Activated CD8-positive, alpha-beta T cell treated with anti-CD3 and anti-CD28 coated beads for 36 hours (primary cell): ENCODE measurements around the gene E2F4. TPM values are rescaled to one million over a fixed set of nuclear protein-coding genes. Genes with fewer than 3 reads are reported as not detected.

Experiments used
- ATAC-seq: fragments of 200-7000 bp; cut with Tn5 transposase; one replicate; pipeline ENCODE4 v1.10.0; 2021; ENCODE audit warnings: mild to moderate bottlenecking, moderate library complexity
- CTCF ChIA-PET: fragments of 350-600 bp; sonication (Branson Sonifier 250); formaldehyde crosslinking; loops from one replicate; lab custom pipeline; 2021; ENCODE audit warnings: antibody characterized with exemption; lab: Charles Lee
- POLR2A ChIA-PET: fragments of 350-600 bp; sonication (Branson Sonifier 250); formaldehyde crosslinking; loops from one replicate; lab custom pipeline; 2021; ENCODE audit warnings: antibody characterized with exemption; lab: Charles Lee
- DNase-seq: peaks from one replicate; pipeline ENCODE4 v3.0.0-alpha.2; 2020
- H3K27ac Mint-ChIP-seq: one replicate; pipeline ENCODE4 v1.8.0; 2021; ENCODE audit warnings: mild to moderate bottlenecking, mixed read lengths
- H3K27me3 Mint-ChIP-seq: one replicate; pipeline ENCODE4 v1.8.0; 2021; ENCODE audit warnings: mixed read lengths
- H3K36me3 Mint-ChIP-seq: one replicate; pipeline ENCODE4 v1.8.0; 2021; ENCODE audit warnings: low read depth, mixed read lengths
- H3K4me1 Mint-ChIP-seq: one replicate; pipeline ENCODE4 v1.8.0; 2021; ENCODE audit warnings: low read depth, mixed read lengths
- H3K4me3 Mint-ChIP-seq: one replicate; pipeline ENCODE4 v1.8.0; 2021; ENCODE audit warnings: mild to moderate bottlenecking, moderate library complexity, mixed read lengths
- H3K9me3 Mint-ChIP-seq: one replicate; pipeline ENCODE4 v1.8.0; 2021; ENCODE audit warnings: mixed read lengths
- intact Hi-C: fragments of 100-400 bp; cut with micrococcal nuclease; formaldehyde crosslinking; loops from one replicate; pipeline ENCODE4 v1.10.0; 2022
- total RNA-seq, 2 experiments: library from RNA; stranded (reverse); gene quantifications; one replicate each; pipeline ENCODE4 v1.2.3, GENCODE V29; 2021
- TF ChIP-seq, protein P1 (sequence below): fragments of 200-600 bp; IDR thresholded peaks from one replicate; pipeline ENCODE4 v1.8.0; 2022; ENCODE audit warnings: antibody characterized with exemption, mild to moderate bottlenecking

E2F4 gene
- total RNA-seq, 2 experiments from 2014 or later = 104 to 105 TPM

DNA sequence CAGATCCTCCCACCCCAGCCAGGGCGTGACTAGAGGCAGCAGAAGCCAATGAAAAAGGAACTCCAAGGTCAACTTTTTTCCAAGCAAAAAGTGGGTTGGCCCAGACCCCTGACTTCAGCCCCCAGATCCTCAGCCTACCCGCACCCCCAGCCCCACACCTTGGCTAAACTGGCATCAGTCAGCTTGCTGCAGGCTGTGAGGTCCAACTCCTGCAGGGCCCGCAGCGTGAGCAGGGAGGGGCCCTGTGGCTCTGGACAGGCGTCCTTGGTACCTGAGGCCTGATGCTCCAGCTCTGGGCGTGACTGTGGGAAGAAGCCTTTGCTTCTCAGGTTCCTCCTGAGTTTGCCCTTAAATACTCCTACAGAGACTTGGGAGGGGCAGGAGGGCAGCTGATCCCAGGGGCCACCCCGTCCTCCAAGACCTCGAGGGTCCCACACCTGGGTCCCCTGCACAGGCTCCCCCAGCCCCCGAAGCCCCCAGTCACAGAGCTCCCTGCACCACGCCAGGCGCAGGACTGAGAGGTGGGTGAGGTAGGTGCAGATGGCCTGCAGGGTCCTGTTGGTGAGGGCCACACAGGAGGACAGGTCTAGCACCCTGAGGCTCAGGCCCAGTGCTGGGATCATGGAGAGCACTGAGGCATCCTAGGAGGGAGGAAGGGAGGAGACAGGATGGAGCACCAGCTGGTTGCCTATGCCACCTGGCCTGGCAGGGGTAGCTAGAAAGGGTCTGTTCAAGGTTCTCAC, 16.4 kb downstream of the E2F4 start:
- ChIA-PET CTCF (interaction anchor here (0.7 to 1.8 kb wide), 4 partner anchors 14 to 21 kb away, joined by 3 to 5 read pairs (median 3); partner anchors contain the start of gene TMEM208), POLR2A (interaction anchor here (0.7 to 3.0 kb wide), 9 partner anchors 11 to 182 kb away, joined by 3 to 10 read pairs (median 4); partner anchors contain the start of genes E2F4 and TMEM208)
- intact Hi-C loops = no loop called here
- peaks cover 2% of the 10 kb centered on the region for H3K36me3 Mint-ChIP-seq
- no peaks in the 10 kb centered on the region for H3K4me1 Mint-ChIP-seq
- H3K4me3 Mint-ChIP-seq = no peak overlapping the region
- no peak overlapping the region for H3K27ac Mint-ChIP-seq
- TF ChIP-seq, protein P1, sequence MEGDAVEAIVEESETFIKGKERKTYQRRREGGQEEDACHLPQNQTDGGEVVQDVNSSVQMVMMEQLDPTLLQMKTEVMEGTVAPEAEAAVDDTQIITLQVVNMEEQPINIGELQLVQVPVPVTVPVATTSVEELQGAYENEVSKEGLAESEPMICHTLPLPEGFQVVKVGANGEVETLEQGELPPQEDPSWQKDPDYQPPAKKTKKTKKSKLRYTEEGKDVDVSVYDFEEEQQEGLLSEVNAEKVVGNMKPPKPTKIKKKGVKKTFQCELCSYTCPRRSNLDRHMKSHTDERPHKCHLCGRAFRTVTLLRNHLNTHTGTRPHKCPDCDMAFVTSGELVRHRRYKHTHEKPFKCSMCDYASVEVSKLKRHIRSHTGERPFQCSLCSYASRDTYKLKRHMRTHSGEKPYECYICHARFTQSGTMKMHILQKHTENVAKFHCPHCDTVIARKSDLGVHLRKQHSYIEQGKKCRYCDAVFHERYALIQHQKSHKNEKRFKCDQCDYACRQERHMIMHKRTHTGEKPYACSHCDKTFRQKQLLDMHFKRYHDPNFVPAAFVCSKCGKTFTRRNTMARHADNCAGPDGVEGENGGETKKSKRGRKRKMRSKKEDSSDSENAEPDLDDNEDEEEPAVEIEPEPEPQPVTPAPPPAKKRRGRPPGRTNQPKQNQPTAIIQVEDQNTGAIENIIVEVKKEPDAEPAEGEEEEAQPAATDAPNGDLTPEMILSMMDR = no peak
- no peak for DNase-seq
- H3K9me3 Mint-ChIP-seq = no peaks in the 10 kb centered on the region
- ATAC-seq = no peak
- no peaks in the 10 kb centered on the region for H3K27me3 Mint-ChIP-seq

DNA sequence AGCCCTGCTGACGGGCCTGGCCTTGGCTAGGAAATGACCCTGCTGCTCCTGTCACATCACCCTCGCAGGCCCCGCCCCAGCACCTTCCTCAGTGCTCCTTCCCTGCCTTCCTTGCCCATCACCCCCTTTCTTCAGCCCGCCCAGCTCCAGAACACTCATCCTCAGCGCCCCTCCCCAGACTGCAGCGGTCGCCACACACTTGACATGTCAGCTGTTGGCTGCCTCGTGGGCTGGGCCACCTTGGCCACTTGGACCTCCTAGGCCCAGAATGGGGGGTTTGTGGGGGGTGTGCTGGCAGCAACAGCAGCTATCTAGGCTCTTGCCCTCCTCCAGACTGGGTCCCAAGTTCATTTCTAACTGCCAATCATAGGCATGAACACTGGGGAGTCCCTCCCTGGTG, 17.6 kb downstream of the E2F4 start:
- Mint-ChIP-seq H3K4me3 (no peak overlapping the region), H3K27ac (no peak overlapping the region), H3K4me1 (no peaks in the 10 kb centered on the region), H3K27me3 (no peaks in the 10 kb centered on the region), H3K9me3 (no peaks in the 10 kb centered on the region), H3K36me3 (peaks cover 2% of the 10 kb centered on the region)
- POLR2A ChIA-PET = interaction anchor here (0.9 to 3.0 kb wide), 6 partner anchors 14 to 35 kb away, joined by 3 to 9 read pairs (median 4); partner anchors contain the start of gene E2F4
- intact Hi-C loops = no loop called here
- ATAC-seq (no peak), DNase-seq (no peak)
- CTCF ChIA-PET = interaction anchor here (0.8 to 1.4 kb wide), 4 partner anchors 14 to 255 kb away, joined by 3 to 5 read pairs (median 3); no protein-coding TSS in a partner anchor
- TF ChIP-seq, protein P1 = no peak

DNA sequence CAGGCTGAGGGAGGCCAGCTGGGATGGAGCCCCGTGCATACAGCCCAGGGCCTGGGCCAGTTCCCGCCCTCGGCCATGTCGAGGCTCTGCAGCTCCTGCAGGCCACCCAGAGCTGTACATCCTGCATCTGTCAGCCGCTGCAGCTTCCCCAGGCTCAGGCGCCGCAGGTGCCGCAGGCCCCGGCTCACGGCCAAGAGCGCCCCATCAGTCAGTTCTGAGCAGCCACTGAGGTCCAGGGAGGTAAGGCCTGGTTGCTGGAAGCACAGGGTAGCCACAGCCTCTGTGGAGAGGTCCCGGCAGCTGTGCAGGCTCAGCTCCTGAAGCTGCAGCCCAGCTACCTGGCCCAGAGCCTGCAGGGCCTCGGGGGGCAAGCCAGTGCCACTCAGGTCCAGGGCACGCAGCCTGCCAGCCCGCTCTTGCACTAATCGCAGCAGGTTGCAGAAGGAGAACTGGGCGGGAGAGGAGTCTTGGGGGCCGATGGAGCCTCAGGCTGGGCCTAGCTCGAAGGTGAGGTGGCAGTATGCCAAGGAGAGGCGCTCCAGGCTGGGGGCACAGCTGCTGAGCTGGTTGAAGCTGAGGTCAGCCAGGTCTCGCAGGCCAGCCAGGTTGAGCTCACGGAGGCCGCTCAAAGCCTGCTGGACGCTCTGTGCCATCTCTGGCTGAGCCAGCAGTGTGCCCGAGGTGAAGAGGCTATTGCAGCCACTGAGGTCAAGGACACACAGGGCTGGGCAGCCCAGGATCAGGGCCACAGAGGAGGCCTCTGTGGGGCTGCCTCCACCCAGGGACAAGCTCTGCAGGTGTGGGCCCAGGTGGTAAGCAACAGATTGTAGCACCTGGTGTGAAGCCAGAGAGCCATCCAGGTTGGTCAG, 18.3 kb downstream of the E2F4 start:
- no peaks in the 10 kb centered on the region for H3K27me3 Mint-ChIP-seq
- no peaks in the 10 kb centered on the region for H3K9me3 Mint-ChIP-seq
- no peak overlapping the region for H3K27ac Mint-ChIP-seq
- CTCF ChIA-PET = interaction anchor here (0.8 to 1.4 kb wide), 5 partner anchors 12 to 256 kb away, joined by 3 to 5 read pairs (median 3); no protein-coding TSS in a partner anchor
- DNase-seq = no peak
- no peak for ATAC-seq
- intact Hi-C loops = no loop called here
- H3K36me3 Mint-ChIP-seq = peaks cover 2% of the 10 kb centered on the region
- H3K4me3 Mint-ChIP-seq = no peak overlapping the region
- TF ChIP-seq, protein P1 = no peak
- POLR2A ChIA-PET = interaction anchor here (1.0 to 3.0 kb wide), 2 partner anchors 17 kb away, joined by 3 to 9 read pairs; partner anchors contain the start of gene E2F4
- no peaks in the 10 kb centered on the region for H3K4me1 Mint-ChIP-seq

DNA sequence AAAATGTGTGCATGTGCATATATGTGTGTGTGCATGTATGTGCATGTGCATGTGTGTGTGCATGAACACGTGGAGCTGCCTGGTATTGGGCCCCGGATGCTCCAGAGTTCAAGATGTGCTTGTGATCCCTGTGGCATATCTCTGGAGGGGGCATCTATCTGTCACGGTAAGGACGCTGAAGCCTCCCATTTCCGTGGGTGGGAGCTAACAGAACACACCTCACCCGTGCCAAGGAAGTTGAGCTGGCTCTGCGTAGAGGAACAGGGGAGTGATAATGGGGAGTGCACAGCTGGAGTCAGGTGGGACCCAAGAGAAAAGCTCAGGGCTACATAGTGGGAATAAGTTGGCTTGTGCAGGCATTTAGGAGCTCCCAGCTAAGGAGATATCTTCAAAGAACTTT, 19.7 kb downstream of the E2F4 start:
- no peaks in the 10 kb centered on the region for H3K4me1 Mint-ChIP-seq
- H3K36me3 Mint-ChIP-seq = no peaks in the 10 kb centered on the region
- TF ChIP-seq, protein P1 = no peak
- no peaks in the 10 kb centered on the region for H3K27me3 Mint-ChIP-seq
- intact Hi-C loops = no loop called here
- H3K9me3 Mint-ChIP-seq = no peaks in the 10 kb centered on the region
- ChIA-PET POLR2A (interaction anchor here (0.9 to 1.9 kb wide), 4 partner anchors 7 to 14 kb away, joined by 4 to 6 read pairs (median 4); no protein-coding TSS in a partner anchor), CTCF (interaction anchor here (4.1 kb wide), 1 partner anchor 14 kb away, joined by 15 read pairs; the partner anchor contains the start of gene ELMO3)
- H3K4me3 Mint-ChIP-seq = no peak overlapping the region
- DNase-seq (no peak), ATAC-seq (no peak)
- H3K27ac Mint-ChIP-seq = no peak overlapping the region
